ENCODE measurements around the gene KLHL18. TPM values are rescaled to one million over a fixed set of nuclear protein-coding genes. Genes with fewer than 3 reads are reported as not detected.

The KLHL18 gene
- polyA plus RNA-seq, 2 of the 4 experiments (the other 2 are of a cell fraction) = 14.3 to 20.7 TPM

GRCh38 chr3:47270526-47270925 lies 12.2 kb upstream of the KLHL18 start:
- ATAC-seq = no peak
- Histone ChIP-seq H3K4me1 (peaks cover 9% of the 10 kb centered on the region; the same call in 1 of the 3 replicates), H3K27ac (no peak overlapping the region), H3K9me3 (no peaks in the 10 kb centered on the region), H3K4me2 (no peak overlapping the region), H3K4me3 (no peak overlapping the region)
- ChIA-PET POLR2A (no interaction called here), CTCF (interaction anchor here (0.9 to 1.7 kb wide), 2 partner anchors 11 to 54 kb away, joined by 4 read pairs; no protein-coding TSS in a partner anchor)
- FAIRE-seq = no peak
- WGBS (ENCODE audit: missing lambda C conversion rate) = 98% methylated on average over 4 of the region's 4 CpGs
- no peak for DNase-seq (ENCODE audit: low read depth in 1 of 2, low spot score in 1 of 2)
- TF ChIP-seq REST (IDR thresholded peaks at IDR 0.05) (no peak), USF2 (IDR thresholded peaks at IDR 0.05) (no peak), E2F6 (IDR thresholded peaks at IDR 0.05; ENCODE audit: borderline replicate concordance, low read depth) (no peak)

GRCh38 chr3:47273564-47273963 lies 9.2 kb upstream of the KLHL18 start:
- Histone ChIP-seq H3K4me1 (no peaks in the 10 kb centered on the region), H3K9me3 (no peaks in the 10 kb centered on the region), H3K4me3 (no peak overlapping the region), H3K4me2 (no peak overlapping the region), H3K27ac (no peak overlapping the region)
- WGBS (ENCODE audit: missing lambda C conversion rate) = 77% methylated on average over 4 of the region's 5 CpGs
- POLR2A ChIA-PET = no interaction called here
- TF ChIP-seq CTCF (IDR thresholded peaks at IDR 0.05) = no peak
- no peak for TF ChIP-seq BHLHE40 (IDR thresholded peaks at IDR 0.05; ENCODE audit: low read depth, low read length)
- TF ChIP-seq MAX (IDR thresholded peaks at IDR 0.05) = no peak
- no peak for TF ChIP-seq TP53 (CRISPR knock-in tag; IDR thresholded peaks at IDR 0.05)
- TF ChIP-seq GATA3 (IDR thresholded peaks at IDR 0.05; ENCODE audit: borderline replicate concordance) = no peak
- no peak for TF ChIP-seq KDM1A (IDR thresholded peaks at IDR 0.05; ENCODE audit: low read depth)
- no peak for TF ChIP-seq USF2 (IDR thresholded peaks at IDR 0.05)
- no peak for TF ChIP-seq REST (IDR thresholded peaks at IDR 0.05)
- no peak for TF ChIP-seq ELK1 (IDR thresholded peaks at IDR 0.05; ENCODE audit: low read depth, low read length)
- CTCF ChIA-PET = no interaction called here
- DNase-seq (ENCODE audit: low read depth in 1 of 2, low spot score in 1 of 2) = no peak
- FAIRE-seq = no peak
- peak; percentile 67 to 69; a peak in 5 of 6 replicates for ATAC-seq

Measured in A549 (cell line).